Thyroid gland (tissue), 4 donors: ENCODE measurements around the gene TMEM151B.
"Not testable (repeated sequence)": the region's sequence is repeated elsewhere in the genome, so short reads cannot be mapped to it uniquely, and the experiment has no call there.

Source experiments
- POLR2A ChIP-seq, 2 donors: fragments of 450-650 bp; IDR thresholded peaks; one replicate each; pipeline ENCODE4 v1.6.1; 2017; ENCODE audit warnings: antibody characterized with exemption in 2 of 2, mild to moderate bottlenecking in 2 of 2, moderate library complexity in 1 of 2
- TF ChIP-seq, protein P1 (sequence below), 6 experiments: fragments of 200-600 bp in 3 of 6; fragments of 450-650 bp in 3 of 6; sonication (generic) in 3 of 6; IDR thresholded peaks; one replicate each; pipeline ENCODE4 v1.5.1; 2016 to 2019; ENCODE audit warnings: antibody characterized with exemption in 6 of 6, mild to moderate bottlenecking in 2 of 6, inconsistent platforms in 1 of 6, moderate library complexity in 1 of 6

DNA sequence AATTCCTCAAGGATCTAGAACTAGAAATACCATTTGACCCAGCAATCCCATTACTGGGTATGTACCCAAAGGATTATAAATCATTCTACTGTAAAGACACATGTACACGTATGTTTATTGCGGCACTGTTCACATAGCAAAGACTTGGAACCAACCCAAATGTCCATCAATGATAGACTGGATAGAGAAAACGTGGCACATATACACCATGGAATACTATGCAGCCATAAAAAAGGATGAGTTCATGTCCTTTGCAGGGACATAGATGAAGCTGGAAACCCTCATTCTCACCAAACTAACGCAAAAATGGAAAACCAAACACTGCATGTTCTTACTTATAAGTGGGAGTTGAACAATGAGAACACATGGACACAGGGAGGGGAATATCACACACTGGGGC lies 76.6 kb downstream of the TMEM151B start:
- TF ChIP-seq, protein P1, sequence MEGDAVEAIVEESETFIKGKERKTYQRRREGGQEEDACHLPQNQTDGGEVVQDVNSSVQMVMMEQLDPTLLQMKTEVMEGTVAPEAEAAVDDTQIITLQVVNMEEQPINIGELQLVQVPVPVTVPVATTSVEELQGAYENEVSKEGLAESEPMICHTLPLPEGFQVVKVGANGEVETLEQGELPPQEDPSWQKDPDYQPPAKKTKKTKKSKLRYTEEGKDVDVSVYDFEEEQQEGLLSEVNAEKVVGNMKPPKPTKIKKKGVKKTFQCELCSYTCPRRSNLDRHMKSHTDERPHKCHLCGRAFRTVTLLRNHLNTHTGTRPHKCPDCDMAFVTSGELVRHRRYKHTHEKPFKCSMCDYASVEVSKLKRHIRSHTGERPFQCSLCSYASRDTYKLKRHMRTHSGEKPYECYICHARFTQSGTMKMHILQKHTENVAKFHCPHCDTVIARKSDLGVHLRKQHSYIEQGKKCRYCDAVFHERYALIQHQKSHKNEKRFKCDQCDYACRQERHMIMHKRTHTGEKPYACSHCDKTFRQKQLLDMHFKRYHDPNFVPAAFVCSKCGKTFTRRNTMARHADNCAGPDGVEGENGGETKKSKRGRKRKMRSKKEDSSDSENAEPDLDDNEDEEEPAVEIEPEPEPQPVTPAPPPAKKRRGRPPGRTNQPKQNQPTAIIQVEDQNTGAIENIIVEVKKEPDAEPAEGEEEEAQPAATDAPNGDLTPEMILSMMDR (IDR thresholded peaks at IDR 0.05) = not testable (repeated sequence)
- TF ChIP-seq POLR2A (IDR thresholded peaks at IDR 0.05) = not testable (repeated sequence)
